ENCODE results near the gene BSND. TPM values are rescaled to one million over a fixed set of nuclear protein-coding genes. Genes with fewer than 3 reads are reported as not detected.

The BSND gene
- total RNA-seq, 1 donor from 2014 or later: not detected

DNA sequence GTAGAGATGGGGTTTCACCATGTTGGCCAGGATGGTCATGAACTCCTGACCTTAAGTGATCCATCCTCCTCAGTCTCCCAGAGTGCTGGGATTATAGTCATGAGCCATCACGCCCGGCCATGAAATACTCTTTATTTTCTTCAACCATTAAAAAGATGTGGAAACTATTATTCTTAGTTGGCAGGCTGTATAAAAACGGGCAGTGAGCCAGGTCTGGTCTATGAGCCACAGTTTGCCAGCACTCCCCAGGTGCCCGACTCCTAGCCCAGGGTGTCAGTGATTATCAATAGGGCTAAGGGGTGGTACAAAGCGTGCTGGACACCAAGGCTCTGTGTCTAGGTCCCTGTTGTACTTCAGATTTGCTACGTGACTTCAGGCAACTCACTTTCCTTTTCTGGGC lies 22.0 kb upstream of the BSND start:
- no peak for DNase-seq

DNA sequence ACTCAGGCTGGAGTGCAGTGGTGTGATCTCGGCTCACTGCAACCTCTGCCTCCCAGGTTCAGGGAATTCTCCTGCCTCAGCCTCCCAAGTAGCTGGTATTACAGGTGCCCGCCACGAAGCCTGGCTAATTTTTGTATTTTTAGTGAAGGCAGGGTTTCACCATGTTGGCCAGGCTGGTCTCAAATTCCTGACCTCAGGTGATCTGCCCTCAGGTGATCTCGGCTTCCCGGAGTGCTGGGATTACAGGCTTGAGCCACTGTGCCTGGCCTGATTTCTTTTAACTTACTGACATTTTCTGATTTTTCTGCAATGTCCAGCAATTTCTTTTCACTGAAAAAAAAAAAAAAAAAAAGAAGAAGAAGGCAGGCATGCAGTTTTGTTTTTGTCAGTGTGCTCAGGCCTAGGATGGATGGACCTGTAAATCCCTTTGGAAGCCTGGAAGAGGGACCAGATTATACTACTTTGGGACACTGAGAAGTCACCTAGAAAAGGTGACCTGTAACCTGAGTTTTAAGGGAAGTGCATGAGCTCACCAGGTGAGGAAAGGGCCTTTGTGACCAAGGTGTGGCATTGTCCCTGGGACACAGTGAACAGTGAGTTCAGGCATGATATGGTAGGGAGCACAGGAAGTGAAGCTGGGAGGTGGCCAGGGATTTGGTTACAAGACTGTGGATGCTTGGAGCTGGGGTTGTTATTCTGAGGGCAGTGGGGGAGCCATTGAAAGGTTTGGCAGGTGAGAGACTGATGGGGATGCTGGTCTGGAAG lies 21.0 kb upstream of the BSND start:
- DNase-seq: no peak

DNA sequence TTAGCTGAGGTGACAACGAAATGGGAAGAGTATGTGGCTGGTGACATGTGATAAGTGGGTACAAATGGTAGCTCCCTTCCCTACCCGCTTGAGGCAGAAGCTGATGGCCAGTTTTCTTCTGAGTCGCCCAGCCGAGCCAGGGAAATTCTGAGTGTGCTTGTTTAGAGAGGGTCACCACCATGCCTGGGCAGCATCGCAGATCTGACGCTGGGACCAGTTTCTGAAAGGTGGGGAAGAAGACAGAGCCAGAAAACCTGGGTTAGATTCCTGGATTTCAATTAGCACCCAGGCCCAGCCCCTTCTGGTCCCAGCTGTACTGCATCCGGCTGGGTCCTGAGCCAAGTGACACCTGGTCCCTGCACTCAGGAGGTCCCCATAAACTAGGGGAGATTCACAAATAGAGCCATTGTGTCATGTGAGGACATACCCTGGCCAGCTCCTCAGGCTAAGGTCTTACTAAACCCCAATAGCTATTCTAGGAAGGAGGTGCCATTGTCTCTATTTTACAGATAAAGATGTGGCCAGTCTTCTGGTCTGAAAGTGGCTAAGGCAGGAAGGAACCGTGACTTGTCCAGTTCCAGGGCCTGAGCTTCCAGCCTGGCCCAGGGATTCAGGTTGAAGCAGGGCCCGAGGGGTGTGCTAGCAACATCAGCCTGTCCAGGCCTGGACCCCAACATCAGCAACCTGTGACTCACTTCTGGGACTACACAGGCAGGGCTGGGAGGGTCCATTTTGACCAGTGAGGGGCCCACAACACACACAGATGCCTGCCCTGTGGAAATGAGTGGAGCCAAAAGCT lies 20.0 kb upstream of the BSND start:
- DNase-seq: no peak

DNA sequence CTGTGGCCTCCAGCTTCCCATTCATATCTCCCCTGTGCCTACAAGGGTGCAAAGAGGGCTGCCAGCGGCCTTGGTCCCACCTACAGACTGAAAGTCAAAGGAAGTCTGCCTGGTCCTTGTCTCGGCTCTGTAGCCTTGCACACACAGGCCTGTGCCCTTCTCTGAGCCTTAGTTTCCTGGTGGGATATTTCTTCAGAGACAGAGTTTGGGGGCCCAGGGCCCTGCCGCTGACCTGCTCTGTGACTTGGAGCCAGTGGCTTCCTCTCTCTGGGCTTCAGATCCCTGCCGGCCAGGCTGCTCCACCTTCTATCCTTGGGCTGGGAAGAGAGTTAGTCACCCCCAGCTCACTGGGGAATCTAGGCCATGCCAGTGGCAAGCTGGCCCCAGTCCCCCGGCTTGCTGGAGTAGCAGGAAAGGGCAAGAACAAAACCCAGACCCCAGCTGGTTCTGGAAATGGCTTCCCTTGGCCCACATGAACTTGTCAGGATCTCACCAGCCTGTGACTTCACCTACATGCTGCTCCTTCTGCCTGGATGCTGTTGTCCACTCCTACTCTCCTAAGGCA lies 19.3 kb upstream of the BSND start:
- no peak for DNase-seq

DNA sequence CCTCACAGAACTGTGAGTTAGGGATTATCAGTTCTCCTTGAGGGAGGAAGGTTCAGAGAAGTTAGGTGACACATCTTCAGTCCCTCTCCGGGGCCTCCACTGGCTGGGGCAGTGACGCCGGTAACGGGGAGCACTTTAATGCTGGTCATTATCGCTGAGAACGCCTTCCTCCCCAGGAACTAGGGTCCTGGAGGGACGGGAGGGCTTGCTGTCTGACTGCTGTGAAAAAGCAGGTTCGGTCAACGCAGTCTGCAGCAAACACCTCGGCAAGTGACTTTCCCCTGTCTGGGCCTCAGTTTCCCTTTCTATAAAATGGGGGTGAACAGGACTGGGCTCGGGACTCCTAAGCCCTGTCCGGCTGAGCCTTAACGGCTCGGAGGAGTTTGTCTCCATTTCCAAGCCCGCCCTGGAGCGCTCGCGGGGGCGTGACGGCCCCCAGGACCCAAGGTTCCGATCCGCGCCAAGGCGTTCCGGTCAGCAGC lies 18.6 kb upstream of the BSND start:
- DNase-seq: no peak

DNA sequence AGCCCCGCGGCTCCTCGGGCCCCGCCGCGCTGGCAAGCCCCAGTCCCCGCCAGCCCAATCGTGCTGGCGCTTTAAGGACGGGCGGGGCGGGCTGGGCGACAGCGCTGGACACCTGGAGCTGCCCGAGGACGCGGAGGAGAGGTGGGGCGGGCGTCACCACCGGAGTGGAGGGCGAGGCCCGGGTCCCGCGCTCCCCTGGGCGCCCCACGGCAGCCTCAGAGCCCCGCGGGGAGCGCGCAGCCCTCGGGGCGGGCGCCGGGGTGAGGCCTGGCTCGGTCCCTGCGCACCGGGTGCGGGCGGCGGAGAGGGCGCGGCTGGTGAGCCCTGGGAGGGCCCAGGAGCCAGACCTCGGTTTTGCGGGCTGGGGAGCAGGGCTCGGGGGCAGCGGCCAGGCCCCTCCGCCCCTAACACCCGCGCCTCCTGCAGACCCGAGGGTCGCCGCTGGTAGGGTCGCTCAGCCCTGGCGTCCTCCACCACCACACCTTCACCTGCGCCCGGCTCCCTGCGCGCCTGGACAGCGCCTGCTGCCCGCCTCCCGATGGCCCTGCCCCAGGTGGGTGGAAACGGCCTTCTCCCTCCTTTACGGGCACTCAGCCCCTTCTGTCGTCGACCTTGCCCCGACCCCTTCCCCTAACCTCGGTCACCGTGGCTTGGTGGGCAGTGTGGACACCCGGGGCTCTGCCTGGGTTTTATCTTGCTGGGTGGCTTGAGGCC lies 18.0 kb upstream of the BSND start, which contains the start of gene TMEM61:
Gene TMEM61, plus strand, starts transcription at position 101 of the 714 bp plus-strand sequence. Its CDS starts 438 bp downstream, at position 539.
- peak; percentile 13 for DNase-seq

DNA sequence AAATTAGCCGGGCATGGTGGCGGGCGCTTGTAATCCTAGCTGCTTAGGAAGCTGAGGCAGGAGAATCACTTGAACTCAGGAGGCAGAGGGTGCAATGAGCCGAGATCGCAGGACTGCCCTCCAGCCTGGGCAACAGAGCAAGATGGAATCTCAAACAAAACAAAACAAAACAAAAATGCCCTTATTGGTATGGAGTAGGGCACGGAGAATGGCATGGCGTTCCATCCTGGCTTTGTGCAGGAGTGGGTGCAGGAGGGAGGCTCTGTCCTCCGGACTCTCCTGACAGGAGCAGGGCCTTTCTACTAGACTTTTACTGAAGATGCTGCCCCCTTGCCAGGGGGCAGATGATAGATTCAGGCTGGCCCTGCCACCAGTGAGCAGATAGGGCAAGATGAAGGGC lies 17.3 kb upstream of the BSND start:
- DNase-seq: no peak

DNA sequence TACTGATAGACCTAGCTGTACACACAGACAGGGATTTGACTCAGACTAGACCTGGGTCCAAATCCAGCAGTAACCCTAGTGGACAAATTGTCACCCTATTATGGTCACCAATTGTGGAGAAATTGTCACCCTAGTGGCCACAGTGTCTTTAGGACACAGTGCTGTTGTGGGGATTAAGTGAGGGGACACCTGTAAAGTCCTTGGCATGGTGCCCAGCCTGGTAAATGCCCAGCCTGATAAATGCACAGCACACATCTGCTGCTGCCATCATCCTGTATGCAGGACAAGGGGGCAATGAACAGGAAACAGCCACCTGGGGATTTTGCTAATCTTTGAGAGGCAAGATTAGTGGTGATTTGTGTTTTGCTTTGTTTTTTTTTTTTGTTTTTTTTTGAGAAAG lies 16.0 kb upstream of the BSND start:
- no peak for DNase-seq

DNA sequence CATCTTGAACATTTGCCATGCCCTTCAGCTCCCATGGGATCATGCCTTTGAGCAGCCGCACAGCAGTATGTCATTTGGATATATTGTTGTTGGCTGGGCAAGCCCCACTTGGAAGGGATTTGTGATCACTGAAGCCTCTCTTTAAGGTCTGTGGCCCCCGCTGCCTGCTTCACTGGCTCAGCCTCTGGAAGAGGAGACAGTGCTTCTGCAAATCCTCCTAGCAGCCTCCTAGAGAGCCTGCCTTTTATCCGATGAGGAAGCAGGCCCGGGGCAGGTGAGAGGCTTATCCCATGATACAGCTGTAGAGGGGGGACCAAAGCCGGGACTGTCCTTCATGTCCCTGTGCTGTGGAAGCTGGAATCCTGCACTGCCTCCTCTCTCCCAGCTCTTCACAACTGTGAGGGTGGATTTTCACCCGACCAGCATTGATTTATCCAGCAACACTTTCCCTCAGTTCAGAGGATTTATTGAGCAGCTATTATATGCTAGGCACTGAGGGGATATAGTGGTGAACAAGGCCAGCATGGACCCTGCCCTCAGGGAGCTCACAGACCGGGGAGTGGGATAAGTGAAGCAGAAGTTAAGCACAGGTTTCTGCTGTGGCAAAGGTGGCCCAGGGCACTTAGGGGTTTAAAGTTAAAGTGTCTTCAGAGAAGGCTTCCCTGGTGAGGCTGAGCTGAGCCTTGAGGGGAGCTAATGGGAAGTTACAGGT lies 14.4 kb upstream of the BSND start:
- no peak for DNase-seq

DNA sequence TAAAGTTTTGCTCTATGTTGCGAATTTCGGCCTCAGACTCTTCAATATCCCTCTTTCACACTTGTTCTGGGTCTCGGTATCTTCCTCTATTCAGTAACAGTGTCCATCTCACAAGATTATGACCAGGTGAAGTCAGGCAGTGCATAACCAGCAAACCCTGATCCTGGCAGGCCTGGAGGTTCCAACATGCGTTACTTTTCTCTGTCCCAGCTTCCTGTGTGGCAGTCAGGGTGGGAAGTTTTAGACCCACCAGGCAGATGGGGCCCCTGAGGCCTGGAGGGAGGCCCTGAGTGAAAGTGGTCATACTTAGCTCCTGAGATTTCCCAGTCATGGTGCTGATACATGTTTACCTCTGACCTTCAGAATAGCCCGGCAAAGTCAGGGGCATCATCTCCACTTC lies 13.2 kb upstream of the BSND start:
- no peak for DNase-seq

DNA sequence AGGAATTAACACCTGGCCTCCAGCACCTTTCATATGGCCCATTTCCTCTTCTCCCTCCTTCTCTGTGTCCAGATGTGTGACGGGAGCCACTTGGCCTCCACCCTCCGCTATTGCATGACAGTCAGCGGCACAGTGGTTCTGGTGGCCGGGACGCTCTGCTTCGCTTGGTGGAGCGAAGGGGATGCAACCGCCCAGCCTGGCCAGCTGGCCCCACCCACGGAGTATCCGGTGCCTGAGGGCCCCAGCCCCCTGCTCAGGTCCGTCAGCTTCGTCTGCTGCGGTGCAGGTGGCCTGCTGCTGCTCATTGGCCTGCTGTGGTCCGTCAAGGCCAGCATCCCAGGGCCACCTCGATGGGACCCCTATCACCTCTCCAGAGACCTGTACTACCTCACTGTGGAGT lies 12.7 kb upstream of the BSND start:
- no peak for DNase-seq

DNA sequence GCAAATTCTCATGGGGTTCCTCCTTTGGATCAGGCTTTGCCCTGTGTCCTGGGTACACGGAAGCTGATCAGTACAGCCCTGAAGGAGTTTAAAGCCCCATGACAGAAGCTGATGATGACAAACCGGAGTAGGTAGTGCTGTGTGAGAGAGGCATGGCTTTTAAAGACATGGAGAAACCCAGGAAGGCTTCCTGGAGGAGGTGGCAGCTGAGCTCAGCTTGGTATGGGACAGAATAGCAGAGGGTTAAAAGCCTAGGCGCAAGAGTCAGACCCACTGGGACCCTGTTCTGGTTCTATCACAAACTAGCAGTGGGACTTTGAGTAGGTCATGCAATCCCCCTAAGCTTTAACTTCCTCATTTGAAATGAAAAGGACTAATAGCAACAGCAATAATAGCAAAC lies 12.2 kb upstream of the BSND start:
- no peak for DNase-seq

DNA sequence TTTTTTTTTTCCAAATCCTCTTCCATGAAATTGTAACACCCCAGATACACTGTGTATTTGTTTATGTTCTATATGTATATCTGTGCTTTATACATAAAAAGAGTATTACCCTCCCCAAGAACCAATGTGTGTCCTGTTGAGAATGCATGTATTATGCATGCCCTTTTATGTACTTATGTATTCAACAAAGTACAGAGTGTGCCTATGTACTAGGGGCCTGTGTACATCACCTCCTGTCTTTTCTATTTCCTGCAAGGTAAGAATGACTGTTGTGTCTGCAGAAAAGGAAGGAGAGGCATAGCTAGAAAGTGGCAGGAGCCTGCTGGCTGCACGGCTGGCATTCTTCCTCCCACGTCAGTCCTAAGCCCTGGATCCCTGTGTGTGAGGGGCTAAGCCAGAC lies 11.3 kb upstream of the BSND start:
- no peak for DNase-seq

DNA sequence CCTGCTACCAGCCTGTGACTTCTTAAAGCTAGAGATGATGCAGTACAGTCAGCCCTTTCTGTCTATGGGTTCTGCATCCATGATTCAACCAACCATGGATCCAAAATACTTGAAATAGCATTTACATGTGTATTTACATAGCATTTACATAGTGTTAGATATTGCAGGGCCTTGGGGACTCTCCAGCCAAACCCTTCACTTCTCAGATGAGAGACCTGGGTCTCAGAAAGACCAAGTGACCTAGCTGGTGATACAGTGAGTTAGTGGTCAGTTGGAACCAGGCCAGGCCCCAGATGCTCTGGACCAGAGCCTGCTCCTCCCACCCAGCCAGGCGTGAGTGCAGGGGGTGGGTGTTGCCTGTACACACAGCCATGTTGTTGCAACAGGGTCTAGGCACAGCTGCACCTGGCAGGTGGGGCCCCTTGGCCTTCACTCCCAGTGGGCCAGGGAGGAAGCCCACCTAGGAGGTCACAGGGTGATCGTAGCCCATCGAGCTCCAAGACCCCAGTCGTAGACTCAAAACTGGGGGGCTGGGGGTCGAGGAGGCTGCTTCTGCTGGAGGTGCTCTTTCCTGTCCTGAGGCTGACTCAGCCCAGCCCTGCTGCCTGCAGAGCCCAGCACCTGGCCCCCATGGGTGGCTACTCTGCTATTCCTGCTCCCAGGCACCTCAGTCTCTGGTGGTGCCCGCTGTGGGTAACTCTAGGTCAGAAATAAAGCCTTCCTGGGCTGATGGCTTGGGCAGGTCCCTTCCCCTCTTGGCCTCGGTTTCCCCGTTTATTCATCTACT lies 10.6 kb upstream of the BSND start:
- no peak for DNase-seq

DNA sequence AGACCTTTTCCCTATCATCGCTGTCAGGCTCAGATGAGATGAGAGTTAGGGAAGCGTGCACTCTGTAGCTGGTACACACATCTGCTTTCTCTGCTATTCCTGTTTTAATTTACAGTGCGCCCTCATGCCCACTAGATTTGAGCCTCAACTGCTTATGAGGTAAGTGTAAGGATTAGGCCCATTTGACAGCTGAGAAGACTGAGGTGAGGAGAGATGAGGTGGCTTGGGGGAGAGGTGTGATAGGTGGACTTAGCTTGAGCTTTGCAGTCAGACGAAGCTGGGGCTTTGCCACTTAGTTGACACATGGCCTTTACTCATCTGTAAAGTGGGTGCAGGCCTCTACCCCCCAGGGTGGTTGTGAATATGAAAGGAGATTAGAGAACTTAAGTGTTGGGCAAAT lies 9.8 kb upstream of the BSND start:
- no peak for DNase-seq

DNA sequence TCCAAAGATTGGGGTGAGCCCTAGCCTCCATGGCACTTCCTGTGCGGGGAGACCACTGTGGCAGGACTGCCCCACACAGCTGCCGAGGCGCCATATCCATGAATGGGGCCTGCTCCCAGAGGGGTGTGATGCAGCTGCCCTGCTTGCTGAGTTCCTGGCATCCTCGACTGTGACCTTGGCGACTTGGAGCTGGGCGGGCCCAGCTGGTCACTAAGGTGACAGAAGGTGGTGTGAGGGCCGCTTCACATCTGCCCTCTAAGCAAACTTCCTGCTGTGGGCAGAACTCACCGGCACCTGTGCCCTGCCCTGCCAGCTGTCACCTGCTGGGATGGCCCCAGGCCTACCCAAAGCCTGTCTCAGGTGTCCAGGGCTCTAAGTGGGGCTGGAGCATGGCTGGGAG lies 9.3 kb upstream of the BSND start:
- DNase-seq: no peak

DNA sequence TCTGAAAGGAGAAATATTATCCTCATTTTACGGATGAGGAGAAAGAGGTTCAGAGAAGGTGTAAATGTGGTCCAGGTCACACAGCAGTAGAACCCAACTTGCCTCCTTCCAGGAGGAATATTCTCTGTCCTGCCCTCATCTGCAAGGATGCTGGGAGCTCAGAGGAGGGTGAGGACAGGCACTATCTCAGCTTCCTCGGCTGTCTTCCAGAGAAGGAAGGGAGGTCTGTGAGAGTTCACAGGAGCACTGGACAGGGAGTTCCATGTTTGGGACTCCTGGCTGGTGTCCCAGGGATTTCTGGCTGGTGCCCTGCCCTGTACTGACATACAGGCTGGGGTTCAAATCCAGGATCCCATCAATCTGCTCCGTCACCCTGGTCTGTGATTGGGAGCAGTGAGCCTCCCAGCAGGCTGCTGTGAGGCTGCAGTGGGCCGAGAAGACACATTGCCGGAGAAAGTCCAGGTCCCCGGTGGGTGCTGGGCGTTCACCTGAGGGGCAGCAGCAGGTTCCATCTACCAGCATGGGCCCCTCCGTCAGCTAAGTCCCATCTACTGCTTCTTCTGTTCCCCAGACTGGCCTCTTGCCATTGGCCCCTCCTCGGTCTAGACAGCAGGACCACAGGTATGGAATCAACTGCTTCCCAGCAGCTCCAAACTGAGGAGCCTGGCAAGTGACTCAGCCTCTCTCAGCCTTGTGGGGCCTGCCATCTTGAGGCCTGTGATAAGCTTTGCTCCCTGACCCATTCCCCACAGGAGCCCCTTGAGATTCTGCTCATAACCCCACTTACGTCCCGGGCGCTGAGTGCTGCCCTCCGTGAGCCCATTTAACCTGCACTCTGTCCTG lies 8.5 kb upstream of the BSND start:
- no peak for DNase-seq

DNA sequence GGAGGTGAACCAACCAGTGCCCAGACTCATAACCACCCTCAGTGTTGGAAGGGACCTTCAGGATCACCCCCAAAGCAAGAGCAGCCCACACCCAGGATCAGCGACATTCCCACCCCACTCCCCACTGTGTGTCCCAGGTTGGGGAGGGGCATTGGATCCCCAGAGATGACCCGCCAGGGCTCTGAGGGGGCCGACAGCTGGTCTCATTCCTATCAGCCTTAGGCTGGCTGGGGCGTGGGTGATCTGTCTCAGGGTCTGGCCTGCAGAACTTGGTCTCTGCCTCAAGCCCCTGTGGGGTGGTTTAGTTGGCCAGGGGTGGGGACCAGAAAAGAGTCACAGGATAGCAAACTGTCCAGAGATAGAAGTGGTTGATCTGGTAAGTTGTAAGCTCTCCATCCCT lies 7.8 kb upstream of the BSND start:
- no peak for DNase-seq

DNA sequence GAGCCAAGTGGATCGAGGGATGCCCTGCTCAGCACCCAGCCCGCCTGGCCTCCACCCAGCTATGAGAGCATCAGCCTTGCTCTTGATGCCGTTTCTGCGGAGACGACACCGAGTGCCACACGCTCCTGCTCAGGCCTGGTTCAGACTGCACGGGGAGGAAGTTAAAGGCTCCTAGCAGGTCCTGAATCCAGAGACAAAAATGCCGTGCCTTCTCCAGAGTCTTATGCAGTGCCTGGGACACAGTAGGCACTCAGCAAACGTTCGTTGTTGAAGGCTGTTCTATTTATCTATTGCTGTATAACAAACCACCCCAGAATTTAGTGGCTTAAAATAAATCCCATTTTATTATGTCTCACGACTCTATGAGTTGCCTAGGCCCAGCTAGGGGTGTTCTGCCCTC lies 6.8 kb upstream of the BSND start:
- no peak for DNase-seq

DNA sequence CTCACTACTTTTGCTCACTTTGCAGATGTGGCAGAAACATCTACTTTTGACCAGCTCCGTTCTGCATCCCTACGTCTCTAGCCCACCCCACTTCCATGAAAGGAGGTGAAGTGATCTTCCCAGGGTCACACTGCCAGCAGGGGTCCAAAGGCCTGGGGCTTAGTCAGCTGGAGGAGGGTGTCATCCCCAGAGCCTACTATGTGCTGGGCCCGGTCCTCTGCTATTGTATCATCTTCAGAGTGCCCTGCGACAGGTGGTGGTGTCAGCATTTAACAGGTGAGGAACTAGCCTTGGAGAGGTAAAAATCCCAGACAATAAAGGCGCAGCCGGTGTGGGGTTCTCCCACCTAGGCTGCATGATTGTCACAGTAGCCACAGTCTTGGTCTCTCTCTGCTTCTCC lies 5.6 kb upstream of the BSND start:
- DNase-seq: no peak

Measured in dermis blood vessel endothelial cell (primary cell).